Endothelial cell of umbilical vein (primary cell): Measurements from ENCODE around the gene TEX22. TPM values are rescaled to one million over a fixed set of nuclear protein-coding genes. Genes with fewer than 3 reads are reported as not detected.

Source experiments
- BruUV-seq: library from RNA; stranded (reverse); fragments of 400-500 nt; replicated peaks from 2 replicates; lab custom pipeline; 2021; lab: Mats Ljungman, UMichigan
- CTCF ChIA-PET: fragments of 300-600, 350-600 bp; sonication (Branson Sonifier 250); formaldehyde crosslinking; loops from one replicate; lab custom pipeline; 2021; ENCODE audit warnings: antibody characterized with exemption, inconsistent platforms; lab: Charles Lee
- POLR2A ChIA-PET: fragments of 300-600, 350-600 bp; sonication (Branson Sonifier 250); formaldehyde crosslinking; loops from one replicate; lab custom pipeline; 2021; ENCODE audit warnings: antibody characterized with exemption, inconsistent platforms; lab: Charles Lee
- DNase-seq: peaks from one replicate; pipeline ENCODE4 v3.0.0-alpha.2; 2011; ENCODE audit warnings: low read depth, low spot score
- FAIRE-seq: peaks from 2 replicates; lab custom pipeline; 2011; peaks lifted over from hg19 to GRCh38; lab: Jason Lieb, UNC
- H2AFZ ChIP-seq: 2 replicates; pipeline ENCODE4 v1.6.0; 2012; ENCODE audit warnings: low read depth, low read length, control low read depth, inconsistent platforms
- H3K27ac ChIP-seq: 2 replicates; pipeline ENCODE4 v1.5.1; 2011; ENCODE audit warnings: low read depth, mild to moderate bottlenecking, control low read depth, low read length, moderate library complexity; ENCODE audit not compliant: insufficient read depth
- H3K27me3 ChIP-seq, 2 experiments: 2 replicates each; pipeline versions ENCODE4 v1.6.0 to v1.6.1; 2011; ENCODE audit warnings: low read length in 2 of 2, mixed read lengths in 1 of 2; ENCODE audit not compliant: control insufficient read depth in 2 of 2, insufficient read depth in 2 of 2
- H3K36me3 ChIP-seq, 2 experiments: 2 replicates in 1 of 2; 3 replicates in 1 of 2; pipeline ENCODE4 v1.5.1; 2011; ENCODE audit warnings: low read length in 2 of 2, mild to moderate bottlenecking in 1 of 2, moderate library complexity in 1 of 2; ENCODE audit not compliant: control insufficient read depth in 2 of 2, insufficient read depth in 2 of 2; ENCODE audit errors: extremely low read depth in 1 of 2
- H3K4me1 ChIP-seq: 3 replicates; pipeline ENCODE4 v1.5.1; 2011; ENCODE audit warnings: mild to moderate bottlenecking, low read length; ENCODE audit not compliant: control insufficient read depth, insufficient read depth; ENCODE audit errors: extremely low read depth
- H3K4me2 ChIP-seq: 2 replicates; pipeline ENCODE4 v1.6.1; 2011; ENCODE audit warnings: low read length, control low read depth, mixed read lengths; ENCODE audit not compliant: insufficient read depth
- H3K4me3 ChIP-seq, 3 experiments: fragments of 200-600 bp in 1 of 3; sonication (generic), shearing (Covaris generic) in 1 of 3; replicated peaks in 1 of 3; 2 replicates each; pipeline ENCODE4 v1.5.1; 2011 to 2016; ENCODE audit warnings: control low read depth in 3 of 3, low read length in 3 of 3, mild to moderate bottlenecking in 2 of 3, inconsistent platforms in 1 of 3, low read depth in 1 of 3, moderate library complexity in 1 of 3; ENCODE audit not compliant: insufficient read depth in 1 of 3
- H3K79me2 ChIP-seq: 2 replicates; pipeline ENCODE4 v1.6.0; 2012; ENCODE audit warnings: low read length, inconsistent platforms; ENCODE audit not compliant: control insufficient read depth, insufficient read depth
- H3K9ac ChIP-seq: replicated peaks from 2 replicates; pipeline ENCODE3; 2011; ENCODE audit warnings: low read length, control low read depth; ENCODE audit not compliant: insufficient read depth; ENCODE audit errors: extremely low read depth
- H3K9me1 ChIP-seq: replicated peaks from 3 replicates; pipeline ENCODE4 v1.6.0; 2011; ENCODE audit warnings: mild to moderate bottlenecking, low read length; ENCODE audit not compliant: control insufficient read depth, insufficient read depth; ENCODE audit errors: extremely low read depth
- H3K9me3 ChIP-seq: replicated peaks from 2 replicates; pipeline ENCODE4 v1.5.1; 2012; ENCODE audit warnings: low read length, inconsistent platforms; ENCODE audit not compliant: control insufficient read depth, insufficient read depth
- H4K20me1 ChIP-seq: replicated peaks from 2 replicates; pipeline ENCODE3; 2011; ENCODE audit warnings: mild to moderate bottlenecking, low read length; ENCODE audit not compliant: control insufficient read depth, insufficient read depth; ENCODE audit errors: extremely low read depth
- EZH2 ChIP-seq: IDR thresholded peaks from 2 replicates; pipeline ENCODE4 v1.6.1; 2012; ENCODE audit warnings: borderline replicate concordance, low read depth, mild to moderate bottlenecking, moderate library complexity, low read length, inconsistent platforms; ENCODE audit not compliant: severe bottlenecking
- FOS ChIP-seq: IDR thresholded peaks from 2 replicates; pipeline ENCODE4 v1.6.1; 2011; ENCODE audit warnings: mild to moderate bottlenecking, low read length, moderate library complexity, borderline replicate concordance; ENCODE audit not compliant: insufficient read depth
- GATA2 ChIP-seq: IDR thresholded peaks from 2 replicates; pipeline ENCODE4 v1.7.0; 2011; ENCODE audit warnings: low read depth, mild to moderate bottlenecking, moderate library complexity, mixed read lengths, low read length; ENCODE audit not compliant: insufficient read length, insufficient read depth
- JUN ChIP-seq: IDR thresholded peaks from 2 replicates; pipeline ENCODE4 v1.6.1; 2011; ENCODE audit warnings: borderline replicate concordance, low read depth; ENCODE audit not compliant: insufficient read length, insufficient read depth
- MYC ChIP-seq: IDR thresholded peaks from one replicate; pipeline ENCODE4 v1.6.1; 2011; ENCODE audit warnings: mild to moderate bottlenecking, low read depth, low read length
- POLR2A ChIP-seq: IDR thresholded peaks from 2 replicates; pipeline ENCODE4 v1.6.1; 2012; ENCODE audit warnings: low read depth, mild to moderate bottlenecking, control low read depth, low read length
- POLR2AphosphoS5 ChIP-seq: IDR thresholded peaks from 2 replicates; pipeline ENCODE4 v1.6.1; 2012; ENCODE audit warnings: low read depth, mild to moderate bottlenecking, control low read depth, low read length, moderate library complexity; ENCODE audit not compliant: insufficient read depth
- dilution Hi-C: fragments of 300-500 bp; cut with MboI; formaldehyde crosslinking; loops from one replicate; pipeline ENCODE4 v1.15.0; 2019; ENCODE audit warnings: low sequenced_read_pairs; ENCODE audit not compliant: extremely low pct_ligation_motif_present
- intact Hi-C: fragments of 100-400 bp; cut with micrococcal nuclease; formaldehyde crosslinking; loops from one replicate; pipeline ENCODE4 v1.10.0; 2022
- polyA plus RNA-seq, 4 experiments: library from polyadenylated mRNA; depleted of rRNA in 3 of 4; stranded (reverse) in 3 of 4; unstranded in 1 of 4; fragments of >200 nt; gene quantifications; 2 replicates each; pipeline versions ENCODE4 v1.2.1 to v1.2.3, GENCODE V29; 2011 to 2012; ENCODE audit warnings: missing spikeins in 1 of 4
- total RNA-seq: library from RNA; stranded (reverse); gene quantifications from 2 replicates; pipeline ENCODE4 v1.2.3, GENCODE V29; 2021
- TF ChIP-seq, protein P1 (sequence below), 2 donors: IDR thresholded peaks; 1 replicate in 1 of 2; 2 replicates in 1 of 2; pipeline ENCODE4 v1.5.1; 2011; ENCODE audit warnings: low read length in 2 of 2, mild to moderate bottlenecking in 2 of 2, moderate library complexity in 2 of 2, control low read depth in 1 of 2, inconsistent platforms in 1 of 2, low read depth in 1 of 2; ENCODE audit not compliant: insufficient read depth in 1 of 2; ENCODE audit errors: extremely low read depth in 1 of 2
- TF ChIP-seq, protein P2 (sequence below): IDR thresholded peaks from 2 replicates; pipeline ENCODE4 v1.6.1; 2011; ENCODE audit not compliant: insufficient read depth, insufficient read length

TEX22 gene
- total and polyA plus RNA-seq, 2 donors (not counting 3 experiments of a cell fraction or from before 2014, with no cell fraction given): 0.06 to 1.1 TPM

DNA sequence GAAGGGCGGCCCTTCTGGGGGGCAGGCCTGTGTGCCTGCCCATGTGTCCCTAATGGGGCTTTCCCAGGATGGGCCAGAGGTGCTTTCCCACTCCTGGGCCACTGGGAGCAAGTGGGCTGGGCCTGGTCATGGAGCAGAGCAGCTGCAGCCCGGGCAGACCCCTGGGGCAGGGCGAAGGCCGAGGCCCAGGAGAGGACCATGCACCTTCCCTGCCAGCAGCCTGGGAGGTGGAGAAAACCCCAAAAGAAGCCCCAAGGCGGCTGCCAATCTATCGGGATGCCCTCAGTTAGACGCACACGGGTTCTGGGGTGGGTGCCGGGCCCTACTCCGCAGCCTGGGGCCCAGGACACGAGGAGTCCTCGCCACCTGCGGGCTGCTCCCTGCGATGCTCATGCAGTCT, 60.2 kb downstream of the TEX22 start:
- BruUV-seq: no TSS peak
- ChIA-PET CTCF (interaction anchor here (0.9 to 2.4 kb wide), 2 partner anchors 9 to 10 kb away, joined by 3 to 8 read pairs; no protein-coding TSS in a partner anchor), POLR2A (no interaction called here)
- Histone ChIP-seq H3K4me3 (no peak overlapping the region), H3K9me1 (no peaks in the 10 kb centered on the region), H3K4me1 (no peaks in the 10 kb centered on the region), H3K36me3 (peaks cover 2 to 58% of the 10 kb centered on the region in 2 experiments), H3K9ac (no peak overlapping the region), H3K27me3 (no peaks in the 10 kb centered on the region), H3K9me3 (no peaks in the 10 kb centered on the region), H3K4me2 (no peak overlapping the region), H3K27ac (no peak overlapping the region), H4K20me1 (no peaks in the 10 kb centered on the region), H2AFZ (no peak overlapping the region), H3K79me2 (no peaks in the 10 kb centered on the region)
- no peak for DNase-seq
- TF ChIP-seq MYC (no peak), JUN (no peak), GATA2 (no peak), FOS (no peak), EZH2 (no peak), POLR2A (no peak)
- TF ChIP-seq, protein P1, sequence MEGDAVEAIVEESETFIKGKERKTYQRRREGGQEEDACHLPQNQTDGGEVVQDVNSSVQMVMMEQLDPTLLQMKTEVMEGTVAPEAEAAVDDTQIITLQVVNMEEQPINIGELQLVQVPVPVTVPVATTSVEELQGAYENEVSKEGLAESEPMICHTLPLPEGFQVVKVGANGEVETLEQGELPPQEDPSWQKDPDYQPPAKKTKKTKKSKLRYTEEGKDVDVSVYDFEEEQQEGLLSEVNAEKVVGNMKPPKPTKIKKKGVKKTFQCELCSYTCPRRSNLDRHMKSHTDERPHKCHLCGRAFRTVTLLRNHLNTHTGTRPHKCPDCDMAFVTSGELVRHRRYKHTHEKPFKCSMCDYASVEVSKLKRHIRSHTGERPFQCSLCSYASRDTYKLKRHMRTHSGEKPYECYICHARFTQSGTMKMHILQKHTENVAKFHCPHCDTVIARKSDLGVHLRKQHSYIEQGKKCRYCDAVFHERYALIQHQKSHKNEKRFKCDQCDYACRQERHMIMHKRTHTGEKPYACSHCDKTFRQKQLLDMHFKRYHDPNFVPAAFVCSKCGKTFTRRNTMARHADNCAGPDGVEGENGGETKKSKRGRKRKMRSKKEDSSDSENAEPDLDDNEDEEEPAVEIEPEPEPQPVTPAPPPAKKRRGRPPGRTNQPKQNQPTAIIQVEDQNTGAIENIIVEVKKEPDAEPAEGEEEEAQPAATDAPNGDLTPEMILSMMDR (IDR thresholded peaks at IDR 0.05; ENCODE audit: extremely low read depth in 1 of 2, insufficient read depth in 1 of 2, low read depth in 1 of 2, low read length in 2 of 2): no peak
- FAIRE-seq: no peak
- dilution Hi-C loops (no loop called here), intact Hi-C loops (no loop called here)

DNA sequence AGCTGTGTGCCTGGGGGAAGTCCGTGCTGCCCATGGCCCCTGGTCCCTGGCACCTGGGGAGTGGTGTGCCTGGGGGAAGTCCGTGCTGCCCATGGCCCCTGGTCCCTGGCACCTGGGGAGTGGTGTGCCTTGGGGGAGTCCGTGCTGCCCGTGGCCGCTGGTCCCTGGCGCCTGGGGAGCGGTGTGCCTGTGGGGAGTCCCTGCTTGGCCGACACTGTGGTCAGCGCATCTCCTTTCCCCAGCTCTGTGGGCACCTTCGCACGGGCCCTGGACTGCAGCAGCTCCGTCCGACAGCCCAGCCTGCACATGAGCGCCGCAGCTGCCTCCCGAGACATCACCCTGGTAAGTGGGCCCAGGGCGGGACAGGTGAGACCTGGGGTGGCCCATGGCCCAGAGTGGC, 61.8 kb downstream of the TEX22 start:
- DNase-seq (no peak), FAIRE-seq (no peak)
- Histone ChIP-seq H3K4me1 (no peaks in the 10 kb centered on the region), H2AFZ (no peak overlapping the region), H3K27ac (no peak overlapping the region), H3K9me3 (no peaks in the 10 kb centered on the region), H3K9ac (no peak overlapping the region), H3K79me2 (no peaks in the 10 kb centered on the region), H3K27me3 (no peaks in the 10 kb centered on the region), H3K36me3 (peaks cover 7 to 63% of the 10 kb centered on the region in 2 experiments), H3K4me3 (no peak overlapping the region), H3K9me1 (no peaks in the 10 kb centered on the region), H3K4me2 (no peak overlapping the region), H4K20me1 (no peaks in the 10 kb centered on the region)
- CTCF ChIA-PET: no interaction called here
- TF ChIP-seq, protein P1 (IDR thresholded peaks at IDR 0.05; ENCODE audit: extremely low read depth in 1 of 2, insufficient read depth in 1 of 2, low read depth in 1 of 2, low read length in 2 of 2): no peak
- TF ChIP-seq JUN (no peak), POLR2AphosphoS5 (no peak), GATA2 (no peak), MYC (no peak), POLR2A (no peak), FOS (no peak), EZH2 (no peak)
- TF ChIP-seq, protein P2, sequence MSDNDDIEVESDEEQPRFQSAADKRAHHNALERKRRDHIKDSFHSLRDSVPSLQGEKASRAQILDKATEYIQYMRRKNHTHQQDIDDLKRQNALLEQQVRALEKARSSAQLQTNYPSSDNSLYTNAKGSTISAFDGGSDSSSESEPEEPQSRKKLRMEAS: no peak
- intact Hi-C loops (no loop called here), dilution Hi-C loops (no loop called here)
- POLR2A ChIA-PET: no interaction called here
- no TSS peak for BruUV-seq
